HCT116 (cell line): ENCODE measurements around the gene NOXA1. TPM values are rescaled to one million over a fixed set of nuclear protein-coding genes. Genes with fewer than 3 reads are reported as not detected.

Source experiments
- ATAC-seq: fragments of 200-7000 bp; cut with Tn5 transposase; 2 replicates; pipeline ENCODE4 v1.9.1; 2020; ENCODE audit warnings: mild to moderate bottlenecking, moderate library complexity
- BruUV-seq: library from RNA; stranded (reverse); fragments of 400-500 nt; replicated peaks from 2 replicates; lab custom pipeline; 2021; lab: Mats Ljungman, UMichigan
- CTCF ChIA-PET: fragments of 300-600 bp; sonication (Branson Sonifier 250); formaldehyde crosslinking; loops from one replicate; lab custom pipeline; 2021; ENCODE audit warnings: antibody characterized with exemption; lab: Charles Lee
- POLR2A ChIA-PET: fragments of 300-600, 350-600 bp; sonication (Branson Sonifier 250); formaldehyde crosslinking; loops from one replicate; lab custom pipeline; 2021; ENCODE audit warnings: antibody characterized with exemption; lab: Charles Lee
- RAD21 ChIA-PET, 2 experiments: fragments of 300-600 bp; sonication (Branson Sonifier 250); formaldehyde crosslinking; loops; one replicate each; lab custom pipeline; 2023; ENCODE audit warnings: low total read pairs in 2 of 2; ENCODE audit not compliant: uncharacterized antibody in 2 of 2, unreplicated experiment in 2 of 2, low non-redundant PET in 1 of 2; lab: Charles Lee
- DNase-seq: peaks from one replicate; pipeline ENCODE4 v3.0.0-alpha.2; 2010; ENCODE audit warnings: low read depth, low spot score
- H2AFZ ChIP-seq: fragments of 200-600 bp; shearing (Covaris generic), sonication (generic); 2 replicates; pipeline ENCODE4 v1.6.1; 2017; ENCODE audit warnings: low read depth, mixed run types, mixed read lengths, antibody characterized with exemption, low read length; ENCODE audit not compliant: poor library complexity, severe bottlenecking
- H3K27ac ChIP-seq: 2 replicates; pipeline ENCODE4 v1.5.1; 2012; ENCODE audit warnings: low read depth, low read length
- H3K27me3 ChIP-seq: fragments of 200-600 bp; sonication (generic); 2 replicates; pipeline ENCODE4 v1.6.1; 2016; ENCODE audit warnings: mixed run types, low read length, mixed read lengths; ENCODE audit not compliant: insufficient read depth
- H3K36me3 ChIP-seq, 2 experiments: fragments of 200-500 bp in 1 of 2; fragments of 200-600 bp in 1 of 2; sonication (Bioruptor generic) in 1 of 2; sonication (generic) in 1 of 2; 2 replicates each; pipeline versions ENCODE4 v1.5.1 to v1.6.1; 2014 to 2016; ENCODE audit warnings: low read length in 2 of 2, inconsistent platforms in 1 of 2, mixed read lengths in 1 of 2, mixed run types in 1 of 2; ENCODE audit not compliant: insufficient read depth in 2 of 2, control insufficient read depth in 1 of 2
- H3K4me1 ChIP-seq, 2 experiments: fragments of 200-600 bp in 1 of 2; sonication (generic) in 1 of 2; 2 replicates each; pipeline versions ENCODE4 v1.5.1 to v1.6.1; 2012 to 2017; ENCODE audit warnings: low read length in 2 of 2, inconsistent platforms in 1 of 2, mild to moderate bottlenecking in 1 of 2, mixed read lengths in 1 of 2, mixed run types in 1 of 2, moderate library complexity in 1 of 2; ENCODE audit not compliant: insufficient read depth in 2 of 2, control insufficient read depth in 1 of 2
- H3K4me2 ChIP-seq: fragments of 200-600 bp; sonication (generic); 2 replicates; pipeline ENCODE4 v1.6.1; 2017; ENCODE audit warnings: mixed run types, low read length, mixed read lengths
- H3K4me3 ChIP-seq, 2 experiments: fragments of 200-600 bp in 1 of 2; sonication (generic) in 1 of 2; replicated peaks in 1 of 2; 2 replicates each; pipeline ENCODE4 v1.5.1; 2011 to 2016; ENCODE audit warnings: low read length in 2 of 2, control low read depth in 1 of 2, low read depth in 1 of 2, mild to moderate bottlenecking in 1 of 2, mixed read lengths in 1 of 2, mixed run types in 1 of 2
- H3K79me2 ChIP-seq: fragments of 200-600 bp; sonication (generic); 2 replicates; pipeline ENCODE4 v1.6.1; 2017; ENCODE audit warnings: mild to moderate bottlenecking, mixed run types, low read length, moderate library complexity, mixed read lengths; ENCODE audit not compliant: insufficient read depth
- H3K9ac ChIP-seq: fragments of 200-600 bp; sonication (generic); 2 replicates; pipeline ENCODE4 v1.6.1; 2016; ENCODE audit warnings: low read length, mixed read lengths
- H3K9me2 ChIP-seq: fragments of 200-600 bp; sonication (generic), shearing (Covaris generic); 2 replicates; pipeline ENCODE4 v1.6.1; 2017; ENCODE audit warnings: mixed run types, mild to moderate bottlenecking, moderate library complexity; ENCODE audit not compliant: insufficient read depth
- H3K9me3 ChIP-seq, 2 experiments: fragments of 200-500 bp in 1 of 2; fragments of 200-600 bp in 1 of 2; sonication (Bioruptor generic) in 1 of 2; sonication (generic) in 1 of 2; 2 replicates each; pipeline ENCODE4 v1.6.1; 2014 to 2017; ENCODE audit warnings: low read length in 2 of 2, mixed read lengths in 2 of 2, inconsistent platforms in 1 of 2, low read depth in 1 of 2, mild to moderate bottlenecking in 1 of 2, mixed run types in 1 of 2, moderate library complexity in 1 of 2; ENCODE audit not compliant: control insufficient read depth in 1 of 2, insufficient read depth in 1 of 2
- H4K20me1 ChIP-seq: fragments of 200-600 bp; sonication (generic), shearing (Covaris generic); 2 replicates; pipeline ENCODE4 v1.6.1; 2017; ENCODE audit warnings: mixed run types, mild to moderate bottlenecking, moderate library complexity; ENCODE audit not compliant: insufficient read depth
- ELF1 ChIP-seq: IDR thresholded peaks from 2 replicates; pipeline ENCODE4 v1.6.1; 2012; ENCODE audit warnings: low read depth, borderline replicate concordance
- FOSL1 ChIP-seq: IDR thresholded peaks from 2 replicates; pipeline ENCODE4 v1.6.1; 2012; ENCODE audit warnings: low read depth
- JUND ChIP-seq: IDR thresholded peaks from 2 replicates; pipeline ENCODE4 v1.6.1; 2012
- RAD21 ChIP-seq: IDR thresholded peaks from 2 replicates; pipeline ENCODE4 v1.6.1; 2012; ENCODE audit warnings: low read depth, mild to moderate bottlenecking
- TCF7L2 ChIP-seq: IDR thresholded peaks from 2 replicates; pipeline ENCODE4 v1.7.0; 2011; ENCODE audit warnings: borderline replicate concordance, inconsistent platforms; ENCODE audit not compliant: insufficient read depth, insufficient read length; ENCODE audit errors: extremely low read depth
- intact Hi-C: fragments of 100-400 bp; cut with micrococcal nuclease; formaldehyde crosslinking; loops from 2 replicates; pipeline ENCODE4 v1.10.0; 2022
- total RNA-seq: library from RNA; stranded (reverse); gene quantifications from one replicate; pipeline ENCODE4 v1.2.1, GENCODE V29; 2021; ENCODE audit not compliant: unreplicated experiment
- TF ChIP-seq, protein P1 (sequence below), 3 experiments: fragments of 200-600 bp in 1 of 3; sonication (generic) in 1 of 3; IDR thresholded peaks in 2 of 3; conservative IDR thresholded peaks in 1 of 3; 2 replicates each; pipeline ENCODE4 v1.5.1; 2012 to 2017; ENCODE audit warnings: low read depth in 2 of 3, low read length in 2 of 3, antibody characterized with exemption in 1 of 3, borderline replicate concordance in 1 of 3, control low read depth in 1 of 3, mild to moderate bottlenecking in 1 of 3, mixed read lengths in 1 of 3, mixed run types in 1 of 3, moderate library complexity in 1 of 3; ENCODE audit not compliant: insufficient read depth in 1 of 3

The NOXA1 gene
- total RNA-seq, 1 experiment from 2014 or later, result 13.2 TPM

GRCh38 chr9:137445275-137445807 lies 22.1 kb downstream of the NOXA1 start:
- BruUV-seq, result no TSS peak
- H3K9me3 ChIP-seq, result no peaks in the 10 kb centered on the region
- TF ChIP-seq RAD21 (peak; percentile 84), FOSL1 (no peak; the same call in 1 of the 2 replicates), TCF7L2 (no peak), JUND (0 out of 2 replicates have a peak, but pooled peaks have one; percentile 23), ELF1 (no peak)
- TF ChIP-seq, protein P1, sequence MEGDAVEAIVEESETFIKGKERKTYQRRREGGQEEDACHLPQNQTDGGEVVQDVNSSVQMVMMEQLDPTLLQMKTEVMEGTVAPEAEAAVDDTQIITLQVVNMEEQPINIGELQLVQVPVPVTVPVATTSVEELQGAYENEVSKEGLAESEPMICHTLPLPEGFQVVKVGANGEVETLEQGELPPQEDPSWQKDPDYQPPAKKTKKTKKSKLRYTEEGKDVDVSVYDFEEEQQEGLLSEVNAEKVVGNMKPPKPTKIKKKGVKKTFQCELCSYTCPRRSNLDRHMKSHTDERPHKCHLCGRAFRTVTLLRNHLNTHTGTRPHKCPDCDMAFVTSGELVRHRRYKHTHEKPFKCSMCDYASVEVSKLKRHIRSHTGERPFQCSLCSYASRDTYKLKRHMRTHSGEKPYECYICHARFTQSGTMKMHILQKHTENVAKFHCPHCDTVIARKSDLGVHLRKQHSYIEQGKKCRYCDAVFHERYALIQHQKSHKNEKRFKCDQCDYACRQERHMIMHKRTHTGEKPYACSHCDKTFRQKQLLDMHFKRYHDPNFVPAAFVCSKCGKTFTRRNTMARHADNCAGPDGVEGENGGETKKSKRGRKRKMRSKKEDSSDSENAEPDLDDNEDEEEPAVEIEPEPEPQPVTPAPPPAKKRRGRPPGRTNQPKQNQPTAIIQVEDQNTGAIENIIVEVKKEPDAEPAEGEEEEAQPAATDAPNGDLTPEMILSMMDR (IDR thresholded peaks at IDR 0.05 in 2 of 3, conservative IDR thresholded peaks at IDR 0.05 in 1 of 3; ENCODE audit: borderline replicate concordance in 1 of 3, insufficient read depth in 1 of 3, low read depth in 2 of 3, low read length in 2 of 3), result peak; percentile 77 to 93 (median 88)
- ChIA-PET RAD21 (no interaction called here), POLR2A (no interaction called here), CTCF (interaction anchor here (1.3 to 1.5 kb wide), 2 partner anchors 22 to 159 kb away, joined by 5 to 11 read pairs; partner anchors contain the start of gene EXD3)
- H3K27ac ChIP-seq, result no peak overlapping the region; the same call in 1 of the 2 replicates
- H3K4me1 ChIP-seq, result peaks cover 16 to 33% of the 10 kb centered on the region in 2 experiments
- H3K4me2 ChIP-seq, result peak overlapping the region; percentile 59
- peak overlapping the region; percentile 4 to 17; a peak in 1 of 4 replicates for H3K4me3 ChIP-seq
- peaks cover 6 to 12% of the 10 kb centered on the region in 2 experiments; a peak in 3 of 4 replicates for H3K36me3 ChIP-seq
- no peak overlapping the region for H2AFZ ChIP-seq
- no peak overlapping the region for H3K9ac ChIP-seq
- no peaks in the 10 kb centered on the region for H4K20me1 ChIP-seq
- intact Hi-C loops, result loop anchor here (2.0 kb wide), 1 partner anchor 151 kb away; no protein-coding TSS in a partner anchor
- H3K79me2 ChIP-seq, result no peaks in the 10 kb centered on the region
- ATAC-seq (peak; percentile 65), DNase-seq (peak; percentile 56)
- no peaks in the 10 kb centered on the region for H3K9me2 ChIP-seq
- H3K27me3 ChIP-seq, result no peaks in the 10 kb centered on the region
